Activated T-helper 9 cell treated with anti-CD3 and anti-CD28 coated beads, Interleukin-2, amount 50 U/mL, for 16 hours (primary cell): ENCODE results near the gene LRP5.
"Not testable (repeated sequence)": the region's sequence is repeated elsewhere in the genome, so short reads cannot be mapped to it uniquely, and the experiment has no call there.

Experiments used
- DNase-seq: peaks from one replicate; pipeline ENCODE4 v3.0.0-alpha.2; 2020; ENCODE audit warnings: low read depth

Gene LRP5

GRCh38 chr11:68423481-68423880, 111.1 kb downstream of the LRP5 start:
- DNase-seq, result no peak

GRCh38 chr11:68424101-68424632, 111.8 kb downstream of the LRP5 start:
- DNase-seq, result no peak

DNA sequence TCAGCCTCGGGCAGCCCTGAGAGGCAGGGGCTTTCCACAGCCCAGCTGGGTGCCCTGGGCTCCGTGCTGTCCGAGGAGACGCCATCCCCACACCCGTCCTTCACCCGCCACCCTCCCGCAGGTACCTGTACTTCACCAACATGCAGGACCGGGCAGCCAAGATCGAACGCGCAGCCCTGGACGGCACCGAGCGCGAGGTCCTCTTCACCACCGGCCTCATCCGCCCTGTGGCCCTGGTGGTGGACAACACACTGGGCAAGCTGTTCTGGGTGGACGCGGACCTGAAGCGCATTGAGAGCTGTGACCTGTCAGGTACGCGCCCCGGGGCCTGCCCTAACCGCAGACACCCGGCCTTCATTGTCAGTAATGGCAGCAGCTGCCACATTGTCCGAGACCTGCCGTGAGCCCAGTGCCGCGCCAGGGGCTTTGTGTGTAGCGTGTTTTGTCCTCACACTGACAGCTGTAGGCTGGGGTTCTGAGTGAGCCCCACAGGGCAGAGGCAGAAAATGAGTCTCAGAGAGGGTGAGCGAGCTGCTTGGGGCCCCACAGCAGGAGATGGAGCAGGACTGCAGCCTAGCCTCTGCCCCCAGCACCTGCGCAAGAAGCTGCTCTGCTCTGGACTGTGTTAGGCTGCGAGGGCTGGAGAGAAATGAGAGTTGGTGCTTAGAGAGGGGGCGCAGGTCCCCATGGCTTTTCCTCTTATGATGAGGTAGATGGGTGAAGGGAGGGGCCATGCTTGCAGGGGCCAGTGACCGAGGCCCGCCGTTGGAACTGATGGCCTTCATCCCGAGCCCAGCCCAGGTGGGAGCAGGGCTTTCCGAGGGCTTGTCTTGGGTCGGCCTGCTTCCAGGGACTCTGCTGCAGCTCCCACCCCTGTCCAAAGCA, 112.8 kb downstream of the LRP5 start:
- DNase-seq, result no peak

DNA sequence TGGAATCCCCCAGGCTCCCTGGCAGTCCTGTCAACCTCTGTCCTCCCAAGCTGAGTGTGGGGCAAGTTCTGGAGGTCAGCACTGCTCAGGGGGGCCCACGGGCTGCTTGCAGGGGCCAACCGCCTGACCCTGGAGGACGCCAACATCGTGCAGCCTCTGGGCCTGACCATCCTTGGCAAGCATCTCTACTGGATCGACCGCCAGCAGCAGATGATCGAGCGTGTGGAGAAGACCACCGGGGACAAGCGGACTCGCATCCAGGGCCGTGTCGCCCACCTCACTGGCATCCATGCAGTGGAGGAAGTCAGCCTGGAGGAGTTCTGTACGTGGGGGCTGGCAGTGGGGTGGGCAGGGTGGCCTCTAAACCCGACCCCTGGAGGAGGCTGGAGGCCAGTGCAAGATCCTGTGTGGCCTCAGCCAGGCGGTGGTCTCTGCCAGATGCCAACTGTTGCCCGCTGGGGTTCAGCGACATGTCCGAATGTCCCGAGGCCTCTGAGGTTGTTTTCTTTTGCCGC, 113.5 kb downstream of the LRP5 start:
- DNase-seq, result no peak

GRCh38 chr11:68429661-68430060, 117.3 kb downstream of the LRP5 start:
- DNase-seq, result no peak

DNA sequence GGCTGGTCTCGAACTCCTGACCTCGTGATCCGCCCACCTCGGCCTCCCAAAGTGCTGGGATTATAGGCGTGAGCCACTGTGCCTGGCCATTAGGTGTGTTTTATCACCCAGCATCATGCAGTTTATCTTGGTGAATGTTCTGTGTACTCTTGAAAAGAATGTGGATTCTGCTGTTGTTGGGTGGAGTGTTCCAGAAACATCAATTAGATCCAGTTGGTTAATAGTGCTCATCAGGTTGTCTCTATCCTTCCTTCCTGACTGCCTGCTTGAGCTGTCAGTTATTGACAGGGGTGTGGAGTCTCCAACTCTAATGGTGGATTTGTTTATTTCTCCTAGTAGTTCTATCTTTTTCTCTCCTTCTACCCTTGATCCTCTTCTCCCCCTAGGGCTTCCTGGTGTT, 118.0 kb downstream of the LRP5 start:
- no peak for DNase-seq

- DNase-seq, result no peak
Measured at GRCh38 chr11:68430801-68431200, 118.4 kb downstream of the LRP5 start.

DNA sequence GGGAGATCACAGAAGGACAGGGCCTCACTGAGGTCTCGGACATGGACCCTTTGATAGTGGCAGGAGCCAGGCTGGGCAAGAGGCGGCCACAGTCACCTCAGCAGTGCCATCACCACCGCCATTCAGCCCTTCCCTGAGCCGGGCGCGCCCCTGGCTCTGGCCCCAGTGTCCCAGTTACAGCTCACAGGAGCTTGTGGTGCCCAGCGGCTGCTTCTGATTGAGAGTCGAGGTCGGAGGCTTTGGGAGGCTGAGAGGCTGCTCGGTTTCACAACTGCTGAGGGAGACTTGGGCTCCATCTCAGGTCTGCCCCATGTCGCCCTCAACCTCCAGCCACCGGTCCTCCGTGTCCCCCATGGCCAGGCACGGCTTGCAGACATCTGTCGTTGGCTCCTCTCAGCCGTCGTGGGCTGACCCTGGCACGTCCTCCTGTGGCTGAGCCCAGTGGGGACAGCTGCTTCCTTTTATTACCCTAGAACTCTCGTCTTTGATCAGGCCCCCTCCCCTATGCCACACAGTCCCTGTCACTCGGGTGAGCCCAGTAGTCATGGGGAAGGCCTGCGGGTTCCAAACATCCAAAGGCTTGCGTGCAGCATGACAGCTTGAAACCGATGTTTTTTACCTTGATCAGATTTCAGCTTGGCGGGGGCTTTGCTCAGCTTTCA, 119.7 kb downstream of the LRP5 start:
- no peak for DNase-seq

- no peak for DNase-seq
Measured at GRCh38 chr11:68432874-68433273, 120.5 kb downstream of the LRP5 start.

- no peak for DNase-seq
Measured at GRCh38 chr11:68433541-68433940, 121.2 kb downstream of the LRP5 start.

DNA sequence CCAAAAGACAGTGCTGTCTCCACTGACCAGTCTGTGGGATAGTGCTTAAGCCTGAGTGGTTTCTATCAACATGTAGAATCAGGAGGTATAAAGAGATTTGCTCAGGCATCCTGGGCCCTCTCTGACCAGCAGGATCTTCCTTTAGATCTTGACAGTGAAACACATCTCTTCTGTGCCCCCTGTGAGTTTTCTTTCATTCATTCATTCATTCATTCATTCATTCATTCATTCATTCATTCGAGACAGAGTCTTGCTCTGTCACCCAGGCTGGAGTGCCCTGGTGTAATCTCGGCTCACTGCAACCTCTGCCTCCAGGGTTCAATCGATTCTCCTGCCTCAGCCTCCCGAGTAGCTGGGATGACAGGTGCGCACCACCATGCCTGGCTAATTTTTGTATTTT, 121.8 kb downstream of the LRP5 start:
- DNase-seq, result not testable (repeated sequence)

DNA sequence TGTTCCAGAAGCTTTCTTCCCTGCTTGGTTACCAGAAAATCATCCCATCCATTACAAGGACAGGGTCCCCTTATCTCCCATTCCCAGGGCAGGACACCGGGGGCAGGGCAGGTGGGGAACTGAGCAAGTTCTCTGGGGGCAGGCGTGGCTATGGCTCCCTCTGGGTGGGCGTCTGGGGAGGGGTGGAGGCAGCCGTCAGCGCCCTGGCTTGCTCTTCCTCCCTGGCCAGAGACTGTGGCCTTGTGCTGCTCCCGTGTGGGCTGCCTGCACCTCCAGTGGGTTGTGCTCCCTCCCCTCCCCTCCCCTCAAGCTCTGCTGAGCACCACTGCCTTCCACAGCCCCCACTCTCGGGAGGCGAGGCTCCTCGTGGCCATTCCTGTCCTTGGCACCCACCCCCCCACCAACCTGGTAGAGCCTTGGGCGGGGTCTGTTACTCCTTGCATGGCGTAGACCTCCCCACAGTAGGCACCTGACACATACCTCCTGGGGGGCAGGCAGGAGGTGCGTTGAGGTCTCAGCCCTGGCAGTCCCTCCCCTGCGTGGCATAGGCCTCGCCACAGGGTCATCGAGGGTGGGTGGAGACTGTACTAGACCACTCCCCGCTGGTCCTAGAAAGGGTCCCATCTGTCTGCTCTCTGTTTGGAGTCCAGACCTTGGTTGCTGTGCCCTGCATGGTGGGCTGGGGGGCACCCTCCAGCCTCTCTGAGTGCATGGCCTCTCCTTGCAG, 123.9 kb downstream of the LRP5 start:
- no peak for DNase-seq

DNA sequence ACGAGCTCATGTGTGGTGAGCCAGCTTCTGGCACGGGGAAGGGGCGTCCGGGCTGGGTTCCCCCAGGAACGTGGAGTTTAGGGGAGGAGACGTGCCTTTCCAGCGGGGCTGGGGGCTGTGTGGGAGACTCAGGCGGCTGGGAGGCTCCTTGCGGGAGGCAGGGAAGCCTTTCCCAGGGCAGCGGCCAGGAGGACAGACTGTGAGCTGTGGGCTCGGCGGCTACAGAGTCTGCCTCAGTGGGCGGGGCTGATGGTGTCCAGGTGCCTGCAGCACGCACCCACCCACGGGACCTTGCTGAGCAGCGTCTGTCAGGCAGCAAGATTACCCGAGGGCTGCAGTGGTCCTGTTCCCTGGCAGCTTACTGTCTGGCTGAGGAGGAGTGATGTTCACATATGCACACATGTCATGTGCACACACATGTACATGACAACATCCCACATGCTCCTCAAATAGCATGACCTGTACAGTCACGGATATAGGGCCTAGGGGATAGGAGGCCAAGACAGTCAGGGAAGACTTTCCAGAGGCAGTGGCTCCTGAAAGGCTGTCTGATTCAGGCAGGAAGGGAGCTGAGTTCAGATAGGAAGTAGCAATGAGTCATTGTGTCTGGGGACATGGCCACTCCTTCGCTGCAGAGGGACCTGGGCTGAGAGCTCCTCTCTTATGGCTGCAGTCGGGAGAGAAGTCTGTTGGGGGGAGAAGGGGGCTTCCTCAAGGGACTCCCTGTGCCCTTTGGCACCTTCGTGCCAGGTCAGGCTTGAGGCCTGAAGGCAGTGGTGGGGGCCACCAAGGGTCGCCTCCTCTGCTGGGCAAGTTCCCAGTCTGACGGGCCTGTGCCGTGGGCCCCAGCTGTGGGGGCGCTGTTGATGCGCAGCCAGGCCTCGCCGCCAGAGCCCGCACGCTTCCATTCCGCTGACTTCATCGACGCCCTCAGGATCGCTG, 124.9 kb downstream of the LRP5 start:
- DNase-seq, result no peak

- DNase-seq, result no peak
Measured at GRCh38 chr11:68437927-68438657, 125.7 kb downstream of the LRP5 start.

- DNase-seq, result no peak
Measured at GRCh38 chr11:68438658-68439259, 126.4 kb downstream of the LRP5 start.

DNA sequence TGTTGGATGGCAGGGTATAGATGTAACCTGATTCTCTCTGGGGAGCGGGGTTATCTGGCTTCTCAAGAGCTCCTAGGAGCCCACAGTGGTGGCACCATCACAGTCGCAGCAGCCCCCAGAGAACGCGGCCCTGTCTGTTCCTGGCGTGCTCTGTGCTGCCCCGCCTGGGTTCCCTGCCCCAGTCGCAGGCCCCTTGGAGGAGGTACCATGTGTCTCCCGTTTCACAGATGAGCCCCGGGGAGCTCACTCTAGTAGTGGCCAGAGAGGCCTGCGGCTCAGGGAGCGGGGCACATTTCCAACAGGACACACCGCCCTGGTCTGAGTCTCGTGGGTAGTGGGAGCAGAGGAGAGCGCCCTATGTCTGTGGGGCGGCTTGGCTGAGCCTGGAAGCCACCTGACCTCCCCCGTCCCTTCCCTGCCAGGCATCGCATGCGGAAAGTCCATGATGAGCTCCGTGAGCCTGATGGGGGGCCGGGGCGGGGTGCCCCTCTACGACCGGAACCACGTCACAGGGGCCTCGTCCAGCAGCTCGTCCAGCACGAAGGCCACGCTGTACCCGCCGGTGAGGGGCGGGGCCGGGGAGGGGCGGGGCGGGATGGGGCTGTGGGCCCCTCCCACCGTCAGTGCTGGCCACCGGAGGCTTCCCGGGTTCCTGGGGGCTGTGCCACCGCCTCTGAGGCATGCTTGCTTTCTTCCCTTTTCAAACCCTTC, 127.1 kb downstream of the LRP5 start:
- DNase-seq, result no peak

DNA sequence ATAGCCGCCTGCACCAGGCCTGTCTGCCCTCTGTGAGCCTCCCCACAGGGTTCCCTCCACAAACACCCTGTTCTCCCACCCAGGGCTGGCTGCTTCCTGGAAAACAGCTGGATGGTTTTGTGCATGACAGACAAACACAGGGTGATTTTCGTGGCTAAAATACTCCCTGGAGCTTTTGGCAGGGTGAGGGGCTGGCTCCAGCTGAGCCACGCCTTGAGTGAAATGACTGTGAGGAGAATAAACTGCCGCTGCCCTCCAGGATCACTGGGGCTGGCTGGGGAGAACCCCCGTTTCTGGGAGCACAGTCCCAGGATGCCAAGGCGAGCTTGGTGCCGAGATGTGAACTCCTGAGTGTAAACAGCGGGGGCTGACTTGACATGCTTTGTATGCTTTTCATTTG, 127.8 kb downstream of the LRP5 start:
- DNase-seq, result no peak

DNA sequence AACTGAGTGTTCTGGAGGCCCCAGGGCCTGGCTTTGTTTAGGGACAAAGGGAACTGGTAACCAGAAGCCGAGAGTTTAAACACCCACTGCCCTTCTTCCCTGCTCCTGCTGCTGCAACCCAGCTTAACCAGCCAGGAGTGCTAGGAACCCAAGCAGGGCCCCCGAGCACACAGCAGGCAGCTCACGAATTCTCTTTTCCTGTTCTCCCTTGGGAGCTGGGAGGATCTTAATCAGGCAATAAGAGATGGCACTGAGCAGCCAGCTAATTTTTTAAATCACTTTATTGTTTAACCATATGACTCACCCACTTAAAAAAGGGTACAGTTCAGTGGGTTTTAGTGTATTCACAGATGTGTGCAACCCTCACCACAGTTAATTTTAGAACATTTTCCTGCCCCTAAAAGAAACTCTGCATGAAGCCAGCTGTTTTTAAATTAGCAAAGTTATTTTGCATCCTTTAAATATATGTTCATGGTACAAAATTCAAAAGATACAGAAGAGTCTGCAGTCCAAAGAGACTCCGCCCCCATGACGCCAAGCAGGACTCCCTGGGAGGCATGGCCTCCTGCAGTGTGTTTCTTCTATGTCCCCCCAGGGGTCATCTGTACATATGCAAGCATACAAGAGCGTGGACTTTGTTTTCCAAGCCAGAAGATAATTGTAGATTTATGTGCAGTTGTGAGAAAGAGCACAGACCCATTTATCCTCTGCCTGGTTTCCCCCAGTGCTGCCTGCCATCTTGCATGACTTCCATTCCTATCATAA, 129.3 kb downstream of the LRP5 start:
- DNase-seq, result no peak

- no peak for DNase-seq
Measured at GRCh38 chr11:68442433-68442832, 130.0 kb downstream of the LRP5 start.
